Measurements from ENCODE around the gene TET3. TPM values are rescaled to one million over a fixed set of nuclear protein-coding genes. Genes with fewer than 3 reads are reported as not detected.
A peak's percentile ranks its signal among the peaks of the same experiment; 100 is the strongest.
"Not testable (repeated sequence)": the region's sequence is repeated elsewhere in the genome, so short reads cannot be mapped to it uniquely, and the experiment has no call there.

TET3 gene
- total RNA-seq = 21.0 TPM

DNA sequence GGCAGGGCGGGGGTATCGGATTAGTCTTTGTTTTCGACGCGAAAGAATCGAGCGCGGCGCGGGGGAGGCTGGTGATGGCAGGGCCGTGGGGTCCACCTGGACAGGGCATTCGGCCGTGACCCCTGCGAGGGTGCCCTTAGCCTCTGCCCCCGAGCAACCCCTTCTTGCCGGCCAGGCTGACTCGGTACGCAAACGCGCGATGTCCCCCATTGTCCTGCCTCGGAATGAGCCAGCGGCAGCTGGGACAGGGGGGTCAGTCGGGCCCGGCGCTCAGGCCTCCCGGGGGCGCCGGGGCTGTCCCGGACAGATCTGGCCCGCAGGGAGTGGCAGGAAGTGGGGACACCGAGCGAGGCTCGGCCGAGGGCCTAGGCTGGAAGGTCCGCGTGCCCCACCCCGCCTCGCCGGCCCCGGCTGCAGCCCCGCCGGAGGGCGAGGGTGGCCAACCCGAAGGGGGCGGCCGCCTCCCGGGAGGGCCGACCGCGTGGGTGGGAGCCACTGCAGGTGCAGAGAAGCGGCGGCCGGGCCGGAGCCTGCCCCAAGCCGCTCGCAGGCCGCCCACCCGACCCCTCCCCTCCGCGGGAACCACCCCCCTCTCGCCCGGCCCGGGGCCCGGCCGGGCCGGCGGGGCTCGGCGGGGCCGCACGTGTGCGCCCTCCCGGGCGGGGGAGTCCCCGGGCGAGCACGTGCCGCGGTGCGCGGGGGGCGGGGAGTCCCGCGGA is at the start of gene TET3:
Gene TET3 (plus strand): TSS at position 708 of the 719 bp plus-strand sequence. CDS start 1,494 bp downstream, outside the sequence.
- Histone ChIP-seq H3K27me3 (ENCODE audit: insufficient read depth, low read length) (no peaks in the 10 kb centered on the region), H3K4me1 (ENCODE audit: insufficient read depth, low read length) (peaks cover 83% of the 10 kb centered on the region), H3K4me3 (ENCODE audit: low read length) (peak within 1 kb of the TSS; percentile 54), H3K9me3 (ENCODE audit: low read depth, low read length) (no peaks in the 10 kb centered on the region)

- H3K27me3 ChIP-seq (ENCODE audit: insufficient read depth, low read length) = no peaks in the 10 kb centered on the region
- peaks cover 49% of the 10 kb centered on the region for H3K4me1 ChIP-seq (ENCODE audit: insufficient read depth, low read length)
- no peak overlapping the region for H3K4me3 ChIP-seq (ENCODE audit: low read length)
- no peaks in the 10 kb centered on the region for H3K9me3 ChIP-seq (ENCODE audit: low read depth, low read length)
Observed at GRCh38 chr2:73935641-73936040, 49.1 kb upstream of the TET3 start.

GRCh38 chr2:73937103-73937885 is 47.4 kb upstream of the TET3 start:
- H3K4me1 ChIP-seq (ENCODE audit: insufficient read depth, low read length) = peaks cover 37% of the 10 kb centered on the region

DNA sequence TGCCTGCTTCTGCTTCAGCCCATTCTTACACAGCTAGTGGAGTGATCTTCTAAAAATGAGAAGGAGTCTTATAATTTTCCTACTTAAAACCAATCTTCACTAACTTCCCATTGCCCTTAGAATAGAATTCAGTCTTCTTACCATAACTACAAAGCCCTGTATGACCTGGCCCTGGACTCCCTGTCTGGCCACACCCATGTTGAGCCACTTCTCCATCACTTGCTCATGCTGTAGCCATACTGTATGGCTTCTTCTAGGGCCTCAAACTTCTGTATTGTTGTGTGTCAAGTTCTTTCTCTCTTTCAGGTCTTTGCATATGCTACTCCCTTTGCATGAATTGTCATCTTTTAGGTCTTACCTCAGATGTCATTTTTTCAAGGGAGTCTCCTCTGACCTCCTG is 46.8 kb upstream of the TET3 start:
- Histone ChIP-seq H3K4me1 (ENCODE audit: insufficient read depth, low read length) (peaks cover 34% of the 10 kb centered on the region), H3K27me3 (ENCODE audit: insufficient read depth, low read length) (no peaks in the 10 kb centered on the region), H3K9me3 (ENCODE audit: low read depth, low read length) (no peaks in the 10 kb centered on the region), H3K4me3 (ENCODE audit: low read length) (no peak overlapping the region)

More at GRCh38 chr2:73937103-73937885, 47.4 kb upstream of the TET3 start:
- Histone ChIP-seq H3K9me3 (ENCODE audit: low read depth, low read length) (no peaks in the 10 kb centered on the region), H3K27me3 (ENCODE audit: insufficient read depth, low read length) (no peaks in the 10 kb centered on the region), H3K4me3 (ENCODE audit: low read length) (no peak overlapping the region)

DNA sequence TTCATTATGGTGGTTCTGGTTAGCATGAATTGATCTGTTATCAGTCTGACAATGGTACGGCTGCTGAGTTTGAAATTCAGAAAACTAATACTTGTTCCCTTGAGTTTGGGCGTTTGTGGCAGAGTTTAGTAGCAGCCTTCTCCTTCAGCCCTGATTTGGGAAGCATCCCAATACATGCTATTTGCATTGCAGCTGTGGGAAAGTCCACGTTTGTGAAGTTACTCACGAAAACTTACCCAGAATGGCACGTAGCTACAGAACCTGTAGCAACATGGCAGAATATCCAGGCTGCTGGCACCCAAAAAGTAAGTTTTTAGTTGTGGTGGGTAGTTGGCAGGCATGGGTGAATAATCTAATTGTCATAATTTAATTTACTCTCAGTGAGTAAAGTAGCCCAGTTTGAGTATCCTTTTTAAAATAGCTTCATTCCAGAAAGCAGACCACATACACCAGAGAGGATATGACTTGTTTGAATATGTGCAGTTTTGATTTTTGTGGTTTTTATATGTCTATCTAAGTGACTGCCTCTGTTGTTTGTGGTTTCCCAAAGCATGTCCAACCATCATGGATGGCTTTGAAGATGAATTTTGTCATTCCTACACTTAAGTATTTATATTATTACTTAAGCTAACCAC is 45.9 kb upstream of the TET3 start:
- H3K27me3 ChIP-seq (ENCODE audit: insufficient read depth, low read length) = no peaks in the 10 kb centered on the region
- H3K9me3 ChIP-seq (ENCODE audit: low read depth, low read length) = no peaks in the 10 kb centered on the region
- no peak overlapping the region for H3K4me3 ChIP-seq (ENCODE audit: low read length)
- peaks cover 35% of the 10 kb centered on the region for H3K4me1 ChIP-seq (ENCODE audit: insufficient read depth, low read length)

DNA sequence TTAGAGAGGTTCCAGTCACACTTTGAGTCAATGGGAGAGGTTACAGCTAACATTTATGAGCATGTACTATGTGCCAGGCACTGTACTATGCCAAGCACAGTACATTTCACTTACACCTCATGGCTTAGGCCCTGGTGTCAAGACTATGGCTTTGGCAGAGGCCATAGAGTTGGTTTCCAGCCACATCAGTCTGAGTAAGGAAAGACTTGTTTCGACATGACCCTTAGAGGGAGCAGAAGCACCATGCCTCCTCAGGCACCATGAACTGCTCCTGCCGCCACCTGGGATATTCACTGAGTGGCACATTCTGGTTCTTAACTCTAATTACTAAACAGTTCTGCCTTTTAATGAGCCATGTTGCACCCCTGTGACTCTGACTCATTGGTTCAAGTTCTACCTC is 45.3 kb upstream of the TET3 start:
- peaks cover 40% of the 10 kb centered on the region for H3K4me1 ChIP-seq (ENCODE audit: insufficient read depth, low read length)
- H3K27me3 ChIP-seq (ENCODE audit: insufficient read depth, low read length) = no peaks in the 10 kb centered on the region
- no peak overlapping the region for H3K4me3 ChIP-seq (ENCODE audit: low read length)
- no peaks in the 10 kb centered on the region for H3K9me3 ChIP-seq (ENCODE audit: low read depth, low read length)

DNA sequence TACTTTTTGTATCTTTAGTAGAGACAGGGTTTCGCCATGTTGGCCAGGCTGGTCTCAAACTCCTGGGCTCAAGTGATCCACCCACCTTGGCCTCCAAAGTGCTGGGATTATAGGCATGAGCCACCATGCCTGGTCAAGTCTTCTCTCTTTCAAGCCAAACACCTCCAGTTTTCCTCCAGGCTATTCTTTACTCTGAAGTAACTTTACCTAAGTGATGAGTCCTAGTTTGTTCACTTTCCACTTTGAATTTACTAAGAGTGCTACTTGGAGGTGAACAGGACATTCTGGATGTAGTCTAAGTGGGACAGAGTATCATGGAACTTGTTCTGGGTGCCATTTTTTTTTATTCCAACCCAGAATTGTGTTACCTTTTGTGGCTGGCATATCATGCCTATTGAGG is 44.6 kb upstream of the TET3 start:
- not testable (repeated sequence) for H3K27me3 ChIP-seq (ENCODE audit: insufficient read depth, low read length); H3K4me3 ChIP-seq (ENCODE audit: low read length); H3K9me3 ChIP-seq (ENCODE audit: low read depth, low read length)
- peaks cover 46% of the 10 kb centered on the region for H3K4me1 ChIP-seq (ENCODE audit: insufficient read depth, low read length)

DNA sequence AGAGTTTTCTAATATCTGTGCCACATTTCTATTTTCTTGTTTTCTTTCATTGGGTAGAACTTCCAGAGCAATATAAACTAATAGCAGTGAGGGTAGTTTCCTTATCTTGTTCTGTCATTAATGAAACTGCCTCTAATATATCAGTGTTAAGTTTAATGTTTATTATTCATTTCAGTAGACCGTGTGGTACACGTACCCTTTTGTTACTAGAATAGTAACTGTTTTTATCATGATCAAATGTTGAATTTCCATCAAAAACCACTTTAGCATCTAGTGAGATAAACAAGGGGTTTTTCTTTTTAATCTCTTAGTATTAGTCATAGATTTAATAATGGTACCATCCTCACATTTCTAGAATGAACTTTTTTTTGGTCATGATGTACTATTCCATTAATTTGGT is 42.0 kb upstream of the TET3 start:
- H3K27me3 ChIP-seq (ENCODE audit: insufficient read depth, low read length) = no peaks in the 10 kb centered on the region
- peaks cover 36% of the 10 kb centered on the region for H3K4me1 ChIP-seq (ENCODE audit: insufficient read depth, low read length)
- H3K4me3 ChIP-seq (ENCODE audit: low read length) = no peak overlapping the region
- no peaks in the 10 kb centered on the region for H3K9me3 ChIP-seq (ENCODE audit: low read depth, low read length)

DNA sequence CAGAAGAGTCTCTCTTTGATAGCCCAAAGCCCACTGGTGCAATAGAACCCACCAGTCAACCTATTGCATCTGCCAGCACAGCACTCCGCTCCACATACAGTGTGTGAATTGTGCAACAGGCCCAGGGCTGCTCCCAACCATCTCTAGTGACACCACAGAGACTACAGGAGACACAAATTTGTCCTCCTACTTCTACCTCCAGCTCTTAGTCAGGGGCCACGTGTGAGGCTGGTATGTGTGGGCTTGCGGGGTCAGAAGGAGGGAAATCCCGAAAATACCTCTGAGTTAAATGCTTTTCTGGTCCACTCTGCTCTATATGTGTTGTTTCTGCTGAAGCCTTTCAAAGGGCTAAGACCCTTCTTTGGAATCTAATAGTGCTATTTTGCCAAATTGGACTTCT is 40.0 kb upstream of the TET3 start:
- no peak overlapping the region for H3K4me3 ChIP-seq (ENCODE audit: low read length)
- H3K27me3 ChIP-seq (ENCODE audit: insufficient read depth, low read length) = no peaks in the 10 kb centered on the region
- peaks cover 44% of the 10 kb centered on the region for H3K4me1 ChIP-seq (ENCODE audit: insufficient read depth, low read length)
- no peaks in the 10 kb centered on the region for H3K9me3 ChIP-seq (ENCODE audit: low read depth, low read length)

DNA sequence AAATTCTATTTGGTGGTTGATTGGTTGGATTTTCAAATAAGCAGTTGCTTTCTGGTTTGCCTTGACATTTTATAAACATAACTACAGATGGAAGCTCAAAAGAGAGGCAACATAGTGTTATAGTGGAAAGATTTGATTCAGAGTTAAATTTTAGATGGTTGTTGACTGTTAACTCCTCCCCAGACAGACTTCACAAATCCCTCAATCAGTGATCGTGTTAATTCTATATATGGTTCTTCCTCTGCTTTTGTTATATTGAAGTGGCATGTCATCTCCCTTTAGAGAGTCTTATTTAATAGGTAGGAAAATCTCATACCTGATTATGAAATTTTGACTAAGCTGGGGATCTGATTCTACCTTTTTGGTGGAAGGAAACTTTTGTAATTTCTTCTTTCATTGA is 38.5 kb upstream of the TET3 start:
- H3K27me3 ChIP-seq (ENCODE audit: insufficient read depth, low read length) = no peaks in the 10 kb centered on the region
- H3K4me3 ChIP-seq (ENCODE audit: low read length) = no peak overlapping the region
- peaks cover 58% of the 10 kb centered on the region for H3K4me1 ChIP-seq (ENCODE audit: insufficient read depth, low read length)
- H3K9me3 ChIP-seq (ENCODE audit: low read depth, low read length) = no peaks in the 10 kb centered on the region

GRCh38 chr2:73946666-73947065 is 38.0 kb upstream of the TET3 start:
- peaks cover 62% of the 10 kb centered on the region for H3K4me1 ChIP-seq (ENCODE audit: insufficient read depth, low read length)
- H3K27me3 ChIP-seq (ENCODE audit: insufficient read depth, low read length) = no peaks in the 10 kb centered on the region
- H3K9me3 ChIP-seq (ENCODE audit: low read depth, low read length) = no peaks in the 10 kb centered on the region
- no peak overlapping the region for H3K4me3 ChIP-seq (ENCODE audit: low read length)

- no peak overlapping the region for H3K4me3 ChIP-seq (ENCODE audit: low read length)
- H3K9me3 ChIP-seq (ENCODE audit: low read depth, low read length) = no peaks in the 10 kb centered on the region
- H3K27me3 ChIP-seq (ENCODE audit: insufficient read depth, low read length) = no peaks in the 10 kb centered on the region
- peaks cover 70% of the 10 kb centered on the region for H3K4me1 ChIP-seq (ENCODE audit: insufficient read depth, low read length)
Observed at GRCh38 chr2:73947412-73948018, 37.2 kb upstream of the TET3 start.

DNA sequence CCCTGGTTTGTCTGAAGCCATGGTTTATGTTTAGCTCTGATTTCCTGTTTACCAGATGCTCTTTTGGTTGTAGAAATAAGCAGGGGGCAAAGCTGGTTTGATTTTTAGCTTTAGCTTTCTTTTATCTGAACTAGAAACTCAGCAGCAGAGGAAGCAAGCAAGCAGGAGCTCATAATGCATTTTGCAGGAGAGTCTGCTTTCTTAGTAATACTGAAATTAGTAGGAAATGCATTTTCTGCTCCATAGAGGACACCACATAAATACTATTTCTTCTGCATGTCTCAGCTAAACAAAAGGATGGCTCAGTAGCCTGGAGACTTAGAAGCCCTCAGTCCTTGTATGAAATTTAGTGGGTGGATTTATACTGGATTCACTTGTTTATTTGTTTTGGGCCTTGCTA is 34.9 kb upstream of the TET3 start:
- H3K4me3 ChIP-seq (ENCODE audit: low read length) = no peak overlapping the region
- peaks cover 66% of the 10 kb centered on the region for H3K4me1 ChIP-seq (ENCODE audit: insufficient read depth, low read length)
- H3K27me3 ChIP-seq (ENCODE audit: insufficient read depth, low read length) = no peaks in the 10 kb centered on the region

DNA sequence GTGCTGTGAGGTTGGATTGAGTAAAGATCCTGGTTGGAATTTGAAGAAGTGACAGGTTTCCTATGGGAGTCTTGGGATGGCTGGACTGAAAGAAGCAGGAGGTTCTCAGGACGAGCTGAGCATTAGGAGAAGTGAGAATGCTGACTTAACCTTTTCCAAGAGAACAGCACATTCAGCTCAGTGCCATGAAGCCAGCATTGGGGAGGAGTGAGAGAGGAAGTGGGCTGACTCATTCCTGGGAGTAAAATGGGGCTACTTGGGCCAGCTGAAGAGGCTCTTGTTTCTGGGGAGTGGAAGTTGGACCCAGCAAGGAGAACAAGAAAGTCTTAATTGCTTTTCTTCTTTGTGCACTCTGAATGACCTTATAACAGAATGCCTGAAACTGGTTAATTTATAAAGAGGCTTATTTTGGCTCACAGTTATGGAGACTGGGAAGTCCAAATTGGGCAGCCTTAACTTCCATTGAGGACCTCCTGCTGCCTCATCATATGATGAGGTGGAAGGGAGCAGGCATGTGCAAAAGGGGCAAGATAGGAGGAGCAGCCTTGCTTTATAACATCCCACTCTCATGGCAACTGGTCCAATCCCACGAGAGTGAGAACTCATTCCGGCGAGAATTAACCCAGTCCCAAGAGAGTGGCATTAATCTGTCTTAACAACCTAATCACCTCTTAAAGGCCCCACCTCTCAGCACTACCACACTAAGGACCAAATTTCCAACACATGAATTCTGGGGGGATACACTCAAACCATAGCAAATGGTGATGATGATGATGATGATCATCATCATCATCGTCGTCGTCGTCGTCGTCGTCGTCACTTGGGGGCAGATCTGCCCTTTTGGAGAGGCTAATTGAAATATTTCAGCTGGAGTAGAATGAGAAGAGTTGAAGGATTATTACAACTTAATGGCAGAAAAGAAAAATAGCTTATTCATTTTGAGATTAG is 31.9 kb upstream of the TET3 start:
- Histone ChIP-seq H3K9me3 (ENCODE audit: low read depth, low read length) (no peaks in the 10 kb centered on the region), H3K27me3 (ENCODE audit: insufficient read depth, low read length) (no peaks in the 10 kb centered on the region), H3K4me3 (ENCODE audit: low read length) (no peak overlapping the region), H3K4me1 (ENCODE audit: insufficient read depth, low read length) (peaks cover 56% of the 10 kb centered on the region)

More for the DNA sequence above, 34.9 kb upstream of the TET3 start:
- no peaks in the 10 kb centered on the region for H3K9me3 ChIP-seq (ENCODE audit: low read depth, low read length)
